ENCODE measurements around the gene PHACTR1. TPM values are rescaled to one million over a fixed set of nuclear protein-coding genes. Genes with fewer than 3 reads are reported as not detected.

Gene PHACTR1
- total and polyA plus RNA-seq, 9 of the 15 experiments (the other 6 are each of a cell fraction or from before 2014, with no cell fraction given): 11.5 to 32.6 (median 22.0) TPM

DNA sequence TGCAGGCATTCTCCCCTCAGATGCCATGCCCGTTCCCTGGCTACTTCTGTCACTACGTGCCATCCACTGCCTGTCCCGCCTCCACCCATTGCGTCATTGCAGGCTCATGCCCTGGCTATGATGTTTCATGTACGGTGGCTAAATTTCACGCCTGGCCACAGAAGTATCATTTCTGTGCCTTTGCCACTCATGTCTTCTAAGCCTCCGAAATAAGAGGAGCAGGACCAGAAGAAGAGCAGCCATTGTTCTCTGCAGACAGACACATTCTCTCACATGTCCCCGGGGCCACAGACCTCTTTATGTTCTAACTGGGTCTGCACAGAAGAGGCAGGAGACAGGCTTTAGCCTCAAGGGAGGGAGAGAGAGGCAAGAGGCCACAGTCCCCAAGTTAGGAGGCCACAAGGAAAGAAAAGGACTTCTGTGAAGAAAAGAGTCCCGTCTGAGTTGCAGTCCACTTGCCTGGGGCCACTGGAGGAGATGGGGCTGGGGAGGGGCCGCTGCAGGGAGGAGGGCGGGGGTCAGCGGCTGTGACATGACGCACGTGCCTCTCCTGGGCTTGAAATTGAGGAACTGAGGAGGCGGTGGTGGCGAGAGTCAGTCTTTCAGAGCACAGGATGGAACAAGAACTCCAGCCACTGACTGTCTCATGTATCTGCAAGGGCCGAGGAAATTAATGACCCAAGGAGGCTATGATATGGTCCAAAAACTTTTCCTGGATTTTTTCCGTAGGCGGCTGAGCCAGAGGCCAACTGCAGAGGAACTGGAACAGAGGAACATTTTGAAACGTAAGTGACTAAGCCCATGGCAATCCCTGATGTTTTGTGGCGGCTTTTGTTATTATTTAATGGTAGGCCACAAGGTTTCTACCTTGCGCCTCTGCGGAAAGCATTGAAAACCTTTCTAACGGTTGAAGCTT, 555.8 kb downstream of the PHACTR1 start (continued):
- TF ChIP-seq, protein P1, sequence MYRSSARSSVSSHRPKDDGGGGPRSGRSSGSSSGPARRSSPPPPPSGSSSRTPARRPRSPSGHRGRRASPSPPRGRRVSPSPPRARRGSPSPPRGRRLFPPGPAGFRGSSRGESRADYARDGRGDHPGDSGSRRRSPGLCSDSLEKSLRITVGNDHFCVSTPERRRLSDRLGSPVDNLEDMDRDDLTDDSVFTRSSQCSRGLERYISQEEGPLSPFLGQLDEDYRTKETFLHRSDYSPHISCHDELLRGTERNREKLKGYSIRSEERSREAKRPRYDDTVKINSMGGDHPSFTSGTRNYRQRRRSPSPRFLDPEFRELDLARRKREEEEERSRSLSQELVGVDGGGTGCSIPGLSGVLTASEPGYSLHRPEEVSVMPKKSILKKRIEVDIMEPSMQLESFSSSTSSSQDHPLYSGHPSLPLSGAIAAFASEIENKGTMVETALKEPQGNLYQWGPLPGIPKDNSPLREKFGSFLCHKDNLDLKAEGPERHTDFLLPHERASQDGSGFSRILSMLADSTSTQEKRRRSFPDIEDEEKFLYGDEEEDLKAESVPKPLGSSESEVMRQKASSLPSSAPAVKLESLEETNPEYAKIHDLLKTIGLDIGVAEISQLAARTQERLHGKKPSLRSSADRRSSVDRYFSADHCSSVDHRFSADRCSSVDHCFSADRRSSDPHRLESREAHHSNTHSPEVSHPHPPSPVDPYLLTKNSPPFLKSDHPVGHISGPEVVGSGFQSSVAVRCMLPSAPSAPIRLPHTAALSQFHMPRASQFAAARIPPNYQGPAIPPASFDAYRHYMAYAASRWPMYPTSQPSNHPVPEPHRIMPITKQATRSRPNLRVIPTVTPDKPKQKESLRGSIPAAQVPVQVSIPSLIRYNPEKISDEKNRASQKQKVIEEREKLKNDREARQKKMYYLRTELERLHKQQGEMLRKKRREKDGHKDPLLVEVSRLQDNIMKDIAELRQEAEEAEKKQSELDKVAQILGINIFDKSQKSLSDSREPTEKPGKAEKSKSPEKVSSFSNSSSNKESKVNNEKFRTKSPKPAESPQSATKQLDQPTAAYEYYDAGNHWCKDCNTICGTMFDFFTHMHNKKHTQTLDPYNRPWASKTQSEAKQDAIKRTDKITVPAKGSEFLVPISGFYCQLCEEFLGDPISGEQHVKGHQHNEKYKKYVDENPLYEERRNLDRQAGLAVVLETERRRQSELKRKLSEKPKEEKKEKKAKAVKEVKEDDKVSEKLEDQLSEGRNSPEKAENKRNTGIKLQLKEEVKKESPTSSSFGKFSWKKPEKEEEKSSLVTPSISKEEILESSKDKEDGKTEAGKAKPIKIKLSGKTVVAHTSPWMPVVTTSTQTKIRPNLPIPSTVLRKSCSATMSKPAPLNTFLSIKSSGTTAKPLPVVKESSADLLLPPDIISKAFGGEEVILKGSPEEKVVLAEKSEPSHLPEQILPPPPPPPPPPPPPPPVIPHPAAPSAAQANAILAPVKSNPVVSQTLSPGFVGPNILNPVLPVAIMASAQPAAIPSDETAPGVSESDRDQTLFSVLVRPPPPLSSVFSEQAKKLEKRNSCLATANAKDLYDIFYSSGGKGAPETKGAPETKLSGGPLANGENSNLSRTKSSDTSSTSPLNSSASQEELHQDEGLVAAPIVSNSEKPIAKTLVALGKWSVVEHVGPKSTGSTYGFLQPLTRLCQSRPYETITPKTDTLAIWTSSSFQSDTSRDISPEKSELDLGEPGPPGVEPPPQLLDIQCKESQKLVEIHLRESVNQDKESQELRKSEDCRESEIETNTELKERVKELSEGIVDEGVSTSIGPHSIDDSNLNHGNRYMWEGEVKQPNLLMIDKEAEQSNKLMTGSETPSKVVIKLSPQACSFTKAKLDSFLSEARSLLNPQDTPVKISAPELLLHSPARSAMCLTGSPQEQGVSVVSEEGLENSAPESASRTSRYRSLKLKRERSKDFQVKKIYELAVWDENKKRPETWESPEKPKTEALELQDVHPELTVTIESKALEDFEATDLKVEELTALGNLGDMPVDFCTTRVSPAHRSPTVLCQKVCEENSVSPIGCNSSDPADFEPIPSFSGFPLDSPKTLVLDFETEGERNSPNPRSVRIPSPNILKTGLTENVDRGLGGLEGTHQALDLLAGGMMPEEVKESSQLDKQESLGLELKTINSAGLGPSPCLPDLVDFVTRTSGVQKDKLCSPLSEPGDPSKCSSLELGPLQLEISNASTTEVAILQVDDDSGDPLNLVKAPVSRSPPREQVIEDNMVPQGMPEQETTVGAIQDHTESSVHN (IDR thresholded peaks at IDR 0.05; ENCODE audit: borderline replicate concordance in 1 of 2, low read depth in 1 of 2): no peak; a peak in 1 of 4 replicates
- no peak for TF ChIP-seq MTF1 (CRISPR knock-in tag; IDR thresholded peaks at IDR 0.05; ENCODE audit: borderline replicate concordance)
- no peak for TF ChIP-seq JUNB (CRISPR knock-in tag; conservative IDR thresholded peaks at IDR 0.05)
- TF ChIP-seq MGA (IDR thresholded peaks at IDR 0.05): peak; percentile 94
- 0 out of 2 replicates have a peak, but pooled peaks have one; percentile 54 for TF ChIP-seq ZNF175 (CRISPR knock-in tag; IDR thresholded peaks at IDR 0.05; ENCODE audit: low read depth)
